ENCODE data around the gene PARP14.
"Not testable (repeated sequence)": the region's sequence is repeated elsewhere in the genome, so short reads cannot be mapped to it uniquely, and the experiment has no call there.

- not testable (repeated sequence) for TF ChIP-seq POLR2A (IDR thresholded peaks at IDR 0.05); CTCF (IDR thresholded peaks at IDR 0.05 in 4 of 5, conservative IDR thresholded peaks at IDR 0.05 in 1 of 5)
These were observed 28.7 kb upstream of the PARP14 start for GRCh38 chr3:122651962-122652361.
